ENCODE results near the gene ARPP19. TPM values are rescaled to one million over a fixed set of nuclear protein-coding genes. Genes with fewer than 3 reads are reported as not detected.
"Not testable (repeated sequence)": the region's sequence is repeated elsewhere in the genome, so short reads cannot be mapped to it uniquely, and the experiment has no call there.

ARPP19 gene
- total and polyA plus RNA-seq, 2 experiments from 2014 or later: 68.9 to 89.1 TPM

DNA sequence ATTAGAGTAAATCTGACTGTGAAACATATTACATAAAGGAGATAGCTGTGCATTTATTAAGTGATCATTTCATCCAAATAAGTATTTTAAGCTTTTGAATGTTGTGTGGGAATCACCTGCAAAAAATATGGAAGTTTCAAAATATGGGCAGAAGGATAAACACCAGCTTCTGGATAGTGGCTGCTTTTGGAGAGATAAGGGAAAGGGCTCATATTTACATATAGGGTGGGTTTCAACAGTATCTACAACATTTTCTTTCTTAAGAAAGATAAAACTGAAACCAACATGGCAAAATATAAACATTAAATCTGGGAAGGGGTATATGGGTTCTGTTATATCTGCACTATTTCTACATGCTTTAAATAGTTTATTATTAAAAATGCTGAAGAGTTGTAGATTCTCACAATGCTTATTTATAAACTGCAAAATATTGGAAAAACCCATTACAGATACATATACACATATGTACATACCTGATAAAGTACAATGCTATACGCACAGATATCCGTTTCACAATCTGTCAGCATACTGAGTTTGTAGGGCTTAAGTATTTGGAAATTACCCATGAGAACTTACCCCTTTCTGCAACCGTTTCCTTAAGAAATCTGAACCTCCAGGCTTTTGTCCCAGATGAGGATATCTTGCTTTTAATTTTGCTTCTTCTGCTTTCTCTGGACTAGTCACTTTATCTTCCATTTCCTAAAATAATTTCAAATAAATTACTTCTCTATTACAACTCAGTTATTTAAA is 12.1 kb downstream of the ARPP19 start:
- peaks cover 14% of the 10 kb centered on the region; the same call in 1 of the 2 replicates for H4K20me1 ChIP-seq (ENCODE audit: insufficient read depth)

DNA sequence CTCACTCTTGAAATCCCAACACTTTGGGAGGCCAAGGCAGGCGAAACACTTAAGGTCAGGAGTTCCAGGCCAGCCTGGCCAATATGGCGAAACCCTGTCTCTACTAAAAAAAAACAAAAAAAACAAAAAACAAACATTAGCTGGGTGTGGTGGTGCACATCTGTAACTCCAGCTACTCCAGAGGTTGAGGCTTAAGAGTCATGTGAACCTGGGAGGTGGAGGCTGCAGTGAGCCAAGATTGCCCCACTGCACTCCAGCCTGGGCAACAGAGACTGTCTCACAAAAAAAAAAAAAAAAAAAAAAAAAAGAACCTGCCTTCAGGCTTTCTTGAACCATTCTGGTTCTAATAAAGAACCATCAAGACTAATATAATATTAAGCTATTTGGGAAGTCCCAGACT is 16.5 kb downstream of the ARPP19 start:
- in situ Hi-C loops (cut with MboI): no loop called here
- 89 to 98% methylated on average over 2 of the region's 2 CpGs for WGBS, 2 experiments (ENCODE audit: low coverage in 1 of 2, low lambda C conversion rate in 2 of 2, missing lambda C conversion rate in 2 of 2)
- no peak overlapping the region for H3K4me3 ChIP-seq
- no peak for TF ChIP-seq EZH2phosphoT487 (IDR thresholded peaks at IDR 0.05; ENCODE audit: insufficient read depth, low read depth)
- 0 out of 2 replicates have a peak, but pooled peaks cover 8% of the 10 kb centered on the region for H3F3A ChIP-seq (ENCODE audit: insufficient read depth)
- no peaks in the 10 kb centered on the region; the same call in 1 of the 2 replicates for H3K4me1 ChIP-seq (ENCODE audit: insufficient read depth)
- no peaks in the 10 kb centered on the region for H4K20me1 ChIP-seq (ENCODE audit: insufficient read depth)
- no peak for DNase-seq
- H3K9ac ChIP-seq: no peak overlapping the region
- H3K4me2 ChIP-seq (ENCODE audit: unreplicated experiment): no peak overlapping the region
- no peak overlapping the region for H2AFZ ChIP-seq
- peaks cover 64% of the 10 kb centered on the region for H3K79me2 ChIP-seq (ENCODE audit: insufficient read depth)
- no peaks in the 10 kb centered on the region for H3K27me3 ChIP-seq (replicated peaks; ENCODE audit: insufficient read depth)
- no peak overlapping the region for H3K27ac ChIP-seq
- H3K36me3 ChIP-seq (ENCODE audit: low read depth): peaks cover 59% of the 10 kb centered on the region
- no peaks in the 10 kb centered on the region for H3K9me3 ChIP-seq (ENCODE audit: low read depth)
- no peaks in the 10 kb centered on the region for H3K9me2 ChIP-seq (ENCODE audit: insufficient read depth)

More for the DNA sequence above, 12.1 kb downstream of the ARPP19 start:
- 96 to 98% methylated on average over 3 of the region's 3 CpGs for WGBS, 2 experiments (ENCODE audit: low coverage in 1 of 2, low lambda C conversion rate in 2 of 2, missing lambda C conversion rate in 2 of 2)
- H2AFZ ChIP-seq: no peak overlapping the region
- no peak for TF ChIP-seq EZH2 (IDR thresholded peaks at IDR 0.05; ENCODE audit: insufficient read depth, poor library complexity, severe bottlenecking)
- TF ChIP-seq EZH2phosphoT487 (IDR thresholded peaks at IDR 0.05; ENCODE audit: insufficient read depth, low read depth): no peak
- H3K4me3 ChIP-seq: no peak overlapping the region
- in situ Hi-C loops (cut with MboI): no loop called here
- 0 out of 2 replicates have a peak, but pooled peaks cover 12% of the 10 kb centered on the region for H3F3A ChIP-seq (ENCODE audit: insufficient read depth)
- no peak overlapping the region for H3K27ac ChIP-seq
- no peak overlapping the region for H3K9ac ChIP-seq
- H3K36me3 ChIP-seq (ENCODE audit: low read depth): peaks cover 29% of the 10 kb centered on the region
- H3K27me3 ChIP-seq (replicated peaks; ENCODE audit: insufficient read depth): no peaks in the 10 kb centered on the region
- DNase-seq: no peak
- no peaks in the 10 kb centered on the region for H3K9me3 ChIP-seq (ENCODE audit: low read depth)
- H3K79me2 ChIP-seq (ENCODE audit: insufficient read depth): peaks cover 98% of the 10 kb centered on the region
- no peaks in the 10 kb centered on the region for H3K9me2 ChIP-seq (ENCODE audit: insufficient read depth)
- peaks cover 30% of the 10 kb centered on the region for H3K4me1 ChIP-seq (ENCODE audit: insufficient read depth)
- no peak overlapping the region for H3K4me2 ChIP-seq (ENCODE audit: unreplicated experiment)

- no peak overlapping the region for H3K9ac ChIP-seq
- no peaks in the 10 kb centered on the region for H3K9me3 ChIP-seq (ENCODE audit: low read depth)
- no peak overlapping the region for H3K27ac ChIP-seq
- no peak for DNase-seq
- 98 to 99% methylated on average over 6 of the region's 6 CpGs for WGBS, 2 experiments (ENCODE audit: low coverage in 1 of 2, low lambda C conversion rate in 2 of 2, missing lambda C conversion rate in 2 of 2)
- H3K4me1 ChIP-seq (ENCODE audit: insufficient read depth): no peaks in the 10 kb centered on the region
- peaks cover 59% of the 10 kb centered on the region for H3K36me3 ChIP-seq (ENCODE audit: low read depth)
- no peak for TF ChIP-seq EZH2phosphoT487 (IDR thresholded peaks at IDR 0.05; ENCODE audit: insufficient read depth, low read depth)
- TF ChIP-seq EZH2 (IDR thresholded peaks at IDR 0.05; ENCODE audit: insufficient read depth, poor library complexity, severe bottlenecking): no peak
- H4K20me1 ChIP-seq (ENCODE audit: insufficient read depth): no peaks in the 10 kb centered on the region
- no peak overlapping the region for H3K4me3 ChIP-seq
- in situ Hi-C loops (cut with MboI): no loop called here
- H3K9me2 ChIP-seq (ENCODE audit: insufficient read depth): no peaks in the 10 kb centered on the region
- no peaks in the 10 kb centered on the region for H3K27me3 ChIP-seq (replicated peaks; ENCODE audit: insufficient read depth)
- H3F3A ChIP-seq (ENCODE audit: insufficient read depth): 0 out of 2 replicates have a peak, but pooled peaks cover 8% of the 10 kb centered on the region
- H2AFZ ChIP-seq: no peak overlapping the region
- no peak overlapping the region for H3K4me2 ChIP-seq (ENCODE audit: unreplicated experiment)
- H3K79me2 ChIP-seq (ENCODE audit: insufficient read depth): peaks cover 59% of the 10 kb centered on the region
Observed at GRCh38 chr15:52551762-52552161, 17.1 kb downstream of the ARPP19 start.

DNA sequence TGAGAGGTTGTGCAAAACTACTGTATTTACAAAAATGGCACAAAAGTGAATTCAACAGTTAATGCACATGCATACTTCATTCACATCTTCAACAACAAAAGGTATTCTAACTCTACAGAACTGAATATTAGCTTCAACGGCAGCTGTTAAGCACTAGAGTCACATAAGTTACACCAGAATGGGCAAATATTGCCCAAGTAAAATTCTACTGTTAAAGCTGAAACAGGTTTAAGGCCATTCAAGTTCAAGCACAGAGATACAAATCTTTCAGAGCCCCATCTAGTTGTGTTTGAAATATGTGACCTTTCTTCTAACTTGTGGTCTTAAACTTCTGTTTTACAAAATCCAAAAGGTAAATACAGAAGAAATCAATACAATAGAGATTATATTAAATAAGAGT is 17.6 kb downstream of the ARPP19 start:
- H3K9me3 ChIP-seq (ENCODE audit: low read depth); DNase-seq; H3K27me3 ChIP-seq (replicated peaks; ENCODE audit: insufficient read depth); H3K9me2 ChIP-seq (ENCODE audit: insufficient read depth); H3K4me2 ChIP-seq (ENCODE audit: unreplicated experiment); H2AFZ ChIP-seq; in situ Hi-C loops (cut with MboI); H3K9ac ChIP-seq; H3K4me1 ChIP-seq (ENCODE audit: insufficient read depth); H3K27ac ChIP-seq; H3F3A ChIP-seq (ENCODE audit: insufficient read depth); H3K4me3 ChIP-seq; H4K20me1 ChIP-seq (ENCODE audit: insufficient read depth): not testable (repeated sequence)
- peaks cover 54% of the 10 kb centered on the region for H3K36me3 ChIP-seq (ENCODE audit: low read depth)
- peaks cover 53% of the 10 kb centered on the region for H3K79me2 ChIP-seq (ENCODE audit: insufficient read depth)
- 97 to 100% methylated on average over 1 of the region's 1 CpG for WGBS, 2 experiments (ENCODE audit: low coverage in 1 of 2, low lambda C conversion rate in 2 of 2, missing lambda C conversion rate in 2 of 2)

Data from GM23248 (cell line).